IgD-negative memory B cell (primary cell): ENCODE results near the gene ODC1. TPM values are rescaled to one million over a fixed set of nuclear protein-coding genes. Genes with fewer than 3 reads are reported as not detected.
"Not testable (repeated sequence)": the region's sequence is repeated elsewhere in the genome, so short reads cannot be mapped to it uniquely, and the experiment has no call there.

Source experiments
- H3K27ac Mint-ChIP-seq, 3 donors: one replicate each; pipeline ENCODE4 v1.8.0; 2020 to 2022; ENCODE audit warnings: mild to moderate bottlenecking in 3 of 3, mixed read lengths in 3 of 3, moderate library complexity in 1 of 3
- H3K27me3 Mint-ChIP-seq: one replicate; pipeline ENCODE4 v1.8.0; 2021; ENCODE audit warnings: mixed read lengths
- H3K36me3 Mint-ChIP-seq: one replicate; pipeline ENCODE4 v1.8.0; 2020; ENCODE audit warnings: mild to moderate bottlenecking, mixed read lengths
- H3K4me1 Mint-ChIP-seq, 3 donors: one replicate each; pipeline ENCODE4 v1.8.0; 2020 to 2022; ENCODE audit warnings: mixed read lengths in 3 of 3, mild to moderate bottlenecking in 1 of 3
- H3K4me3 Mint-ChIP-seq, 4 donors: one replicate each; pipeline ENCODE4 v1.8.0; 2020 to 2022; ENCODE audit warnings: mild to moderate bottlenecking in 4 of 4, mixed read lengths in 4 of 4, moderate library complexity in 3 of 4
- H3K9me3 Mint-ChIP-seq, 3 donors: one replicate each; pipeline ENCODE4 v1.8.0; 2020 to 2021; ENCODE audit warnings: mixed read lengths in 3 of 3, mild to moderate bottlenecking in 1 of 3
- polyA plus RNA-seq: library from polyadenylated mRNA; unstranded; fragments of 300-500 nt; fragmentation: Illumina TruSeq; gene quantifications from one replicate; pipeline ENCODE4 v1.2.3, GENCODE V29; 2021

Gene ODC1
- polyA plus RNA-seq, 1 donor from 2014 or later, result 207 TPM

- Mint-ChIP-seq H3K36me3 (peaks cover 1% of the 10 kb centered on the region), H3K9me3 (no peaks in the 10 kb centered on the region), H3K27me3 (no peaks in the 10 kb centered on the region), H3K4me3 (no peak overlapping the region), H3K27ac (peak overlapping the region in 1 of 3 donors; percentile 83), H3K4me1 (peaks cover 7 to 12% (median 8%) of the 10 kb centered on the region in 3 donors)
Measured at GRCh38 chr2:10452312-10452711, 4.2 kb upstream of the ODC1 start.

GRCh38 chr2:10451819-10452218 is 3.7 kb upstream of the ODC1 start:
- no peaks in the 10 kb centered on the region for H3K27me3 Mint-ChIP-seq
- H3K4me1 Mint-ChIP-seq, result peaks cover 10 to 14% (median 10%) of the 10 kb centered on the region in 3 donors
- H3K9me3 Mint-ChIP-seq, result no peaks in the 10 kb centered on the region
- H3K27ac Mint-ChIP-seq, result peak overlapping the region in 1 of 3 donors; percentile 83
- peak overlapping the region in 1 of 4 donors; percentile 67 for H3K4me3 Mint-ChIP-seq
- H3K36me3 Mint-ChIP-seq, result peaks cover 2% of the 10 kb centered on the region

GRCh38 chr2:10449838-10450691 is 1.9 kb upstream of the ODC1 start:
- H3K4me1 Mint-ChIP-seq, result peaks cover 16 to 21% (median 17%) of the 10 kb centered on the region in 3 donors
- H3K27ac Mint-ChIP-seq, result peak overlapping the region; percentile 46 to 84 (median 83)
- peak overlapping the region; percentile 55 to 78 (median 72) for H3K4me3 Mint-ChIP-seq
- peaks cover 2% of the 10 kb centered on the region for H3K36me3 Mint-ChIP-seq
- H3K9me3 Mint-ChIP-seq, result no peaks in the 10 kb centered on the region
- no peaks in the 10 kb centered on the region for H3K27me3 Mint-ChIP-seq

GRCh38 chr2:10449486-10449831 is 1.3 kb upstream of the ODC1 start:
- H3K27ac Mint-ChIP-seq, result peak overlapping the region; percentile 83 to 88 (median 86)
- no peaks in the 10 kb centered on the region for H3K27me3 Mint-ChIP-seq
- peaks cover 2% of the 10 kb centered on the region for H3K36me3 Mint-ChIP-seq
- H3K4me3 Mint-ChIP-seq, result peak overlapping the region; percentile 73 to 92 (median 84)
- H3K9me3 Mint-ChIP-seq, result no peaks in the 10 kb centered on the region
- peaks cover 21 to 27% (median 23%) of the 10 kb centered on the region in 3 donors for H3K4me1 Mint-ChIP-seq

- Mint-ChIP-seq H3K9me3 (no peaks in the 10 kb centered on the region), H3K27ac (peak overlapping the region; percentile 83 to 88 (median 86)), H3K27me3 (no peaks in the 10 kb centered on the region), H3K36me3 (peaks cover 2% of the 10 kb centered on the region), H3K4me1 (peaks cover 23 to 33% (median 30%) of the 10 kb centered on the region in 3 donors), H3K4me3 (peak overlapping the region; percentile 73 to 92 (median 84))
Measured at GRCh38 chr2:10448576-10449485, 704 bp upstream of the ODC1 start.

- Mint-ChIP-seq H3K36me3 (peaks cover 2% of the 10 kb centered on the region), H3K4me1 (peaks cover 23 to 38% (median 33%) of the 10 kb centered on the region in 3 donors), H3K27ac (peak overlapping the region; percentile 86 to 93 (median 92)), H3K27me3 (no peaks in the 10 kb centered on the region), H3K9me3 (no peaks in the 10 kb centered on the region), H3K4me3 (peak overlapping the region; percentile 90 to 96 (median 94))
Measured at GRCh38 chr2:10447300-10447894, 730 bp downstream of the ODC1 start.

- no peaks in the 10 kb centered on the region for H3K9me3 Mint-ChIP-seq
- peak overlapping the region; percentile 46 to 93 (median 86) for H3K27ac Mint-ChIP-seq
- H3K27me3 Mint-ChIP-seq, result no peaks in the 10 kb centered on the region
- H3K4me3 Mint-ChIP-seq, result peak overlapping the region; percentile 90 to 96 (median 94)
- H3K36me3 Mint-ChIP-seq, result peaks cover 2% of the 10 kb centered on the region
- H3K4me1 Mint-ChIP-seq, result peaks cover 23 to 38% (median 33%) of the 10 kb centered on the region in 3 donors
Measured at GRCh38 chr2:10446631-10447030, 1.5 kb downstream of the ODC1 start.

- peak overlapping the region in 2 of 3 donors; percentile 57 to 86 for H3K27ac Mint-ChIP-seq
- no peaks in the 10 kb centered on the region for H3K9me3 Mint-ChIP-seq
- H3K27me3 Mint-ChIP-seq, result no peaks in the 10 kb centered on the region
- H3K4me3 Mint-ChIP-seq, result peak overlapping the region; percentile 44 to 95 (median 77)
- peaks cover 20 to 33% (median 32%) of the 10 kb centered on the region in 3 donors for H3K4me1 Mint-ChIP-seq
- H3K36me3 Mint-ChIP-seq, result peaks cover 2% of the 10 kb centered on the region
Measured at GRCh38 chr2:10444463-10444862, 3.7 kb downstream of the ODC1 start.

- peak overlapping the region in 2 of 3 donors; percentile 1 to 19 for H3K27ac Mint-ChIP-seq
- peaks cover 17 to 29% (median 29%) of the 10 kb centered on the region in 3 donors for H3K4me1 Mint-ChIP-seq
- H3K9me3 Mint-ChIP-seq, H3K36me3 Mint-ChIP-seq, H3K27me3 Mint-ChIP-seq, H3K4me3 Mint-ChIP-seq: not testable (repeated sequence)
Measured at GRCh38 chr2:10442469-10443126, 5.5 kb downstream of the ODC1 start.

GRCh38 chr2:10441948-10442347 is 6.2 kb downstream of the ODC1 start:
- Mint-ChIP-seq H3K4me3 (no peak overlapping the region), H3K9me3 (no peaks in the 10 kb centered on the region), H3K27ac (peak overlapping the region in 2 of 3 donors; percentile 1 to 19), H3K4me1 (peaks cover 14 to 26% (median 23%) of the 10 kb centered on the region in 3 donors), H3K36me3 (no peaks in the 10 kb centered on the region), H3K27me3 (no peaks in the 10 kb centered on the region)

- Mint-ChIP-seq H3K27me3 (no peaks in the 10 kb centered on the region), H3K27ac (peak overlapping the region in 2 of 3 donors; percentile 39 to 62), H3K4me3 (no peak overlapping the region), H3K4me1 (peaks cover 14 to 23% (median 23%) of the 10 kb centered on the region in 3 donors), H3K36me3 (no peaks in the 10 kb centered on the region), H3K9me3 (no peaks in the 10 kb centered on the region)
Measured at GRCh38 chr2:10440736-10441135, 7.4 kb downstream of the ODC1 start.

GRCh38 chr2:10439971-10440370 is 8.2 kb downstream of the ODC1 start:
- peak overlapping the region in 1 of 4 donors; percentile 12 for H3K4me3 Mint-ChIP-seq
- peaks cover 8 to 18% (median 17%) of the 10 kb centered on the region in 3 donors for H3K4me1 Mint-ChIP-seq
- H3K27ac Mint-ChIP-seq, result peak overlapping the region in 1 of 3 donors; percentile 91
- H3K9me3 Mint-ChIP-seq, result no peaks in the 10 kb centered on the region
- no peaks in the 10 kb centered on the region for H3K36me3 Mint-ChIP-seq
- H3K27me3 Mint-ChIP-seq, result no peaks in the 10 kb centered on the region

- peak overlapping the region in 1 of 4 donors; percentile 12 for H3K4me3 Mint-ChIP-seq
- no peaks in the 10 kb centered on the region for H3K27me3 Mint-ChIP-seq
- H3K9me3 Mint-ChIP-seq, result no peaks in the 10 kb centered on the region
- H3K36me3 Mint-ChIP-seq, result no peaks in the 10 kb centered on the region
- H3K27ac Mint-ChIP-seq, result peak overlapping the region in 2 of 3 donors; percentile 70 to 91
- H3K4me1 Mint-ChIP-seq, result peaks cover 6 to 14% (median 14%) of the 10 kb centered on the region in 3 donors
Measured at GRCh38 chr2:10439185-10439879, 8.8 kb downstream of the ODC1 start.
